Kidney (tissue), 14 donors: Measurements from ENCODE around the gene GIMAP7. TPM values are rescaled to one million over a fixed set of nuclear protein-coding genes. Genes with fewer than 3 reads are reported as not detected.

Experiments
- DNase-seq, 5 donors: peaks; one replicate each; pipeline ENCODE4 v3.0.0-alpha.2; 2013 to 2020
- FAIRE-seq: peaks from 2 replicates; lab custom pipeline; 2012; peaks lifted over from hg19 to GRCh38; lab: Jason Lieb, UNC
- H3K27ac ChIP-seq, 2 donors: one replicate each; pipeline ENCODE4 v1.7.0; 2013; ENCODE audit warnings: low read depth in 2 of 2, low read length in 2 of 2, inconsistent platforms in 1 of 2
- H3K27me3 ChIP-seq: one replicate; pipeline ENCODE4 v1.7.1; 2013; ENCODE audit warnings: low read length, inconsistent platforms; ENCODE audit not compliant: control insufficient read depth, insufficient read depth
- H3K36me3 ChIP-seq, 3 donors: one replicate each; pipeline versions ENCODE4 v1.7.0 to v1.7.1; 2013; ENCODE audit warnings: low read length in 3 of 3, control low read depth in 1 of 3, inconsistent platforms in 1 of 3; ENCODE audit not compliant: insufficient read depth in 3 of 3, control insufficient read depth in 2 of 3
- H3K4me1 ChIP-seq, 3 donors: one replicate each; pipeline versions ENCODE4 v1.7.0 to v1.7.1; 2013; ENCODE audit warnings: low read length in 3 of 3, inconsistent platforms in 1 of 3, low read depth in 1 of 3; ENCODE audit not compliant: control insufficient read depth in 2 of 3, insufficient read depth in 2 of 3
- H3K4me3 ChIP-seq, 3 donors: one replicate each; pipeline versions ENCODE4 v1.7.0 to v1.8.1; 2013; ENCODE audit warnings: low read length in 3 of 3, control low read depth in 1 of 3, inconsistent platforms in 1 of 3
- H3K9ac ChIP-seq, 3 donors: one replicate each; pipeline versions ENCODE4 v1.7.0 to v1.7.1; 2013; ENCODE audit warnings: low read length in 3 of 3, control low read depth in 1 of 3, inconsistent platforms in 1 of 3
- H3K9me3 ChIP-seq, 3 donors: one replicate each; pipeline versions ENCODE4 v1.7.0 to v1.7.1; 2013; ENCODE audit warnings: low read length in 3 of 3, control low read depth in 1 of 3, inconsistent platforms in 1 of 3; ENCODE audit not compliant: control insufficient read depth in 2 of 3, insufficient read depth in 1 of 3
- intact Hi-C: fragments of 100-400 bp; cut with DNase I; formaldehyde crosslinking; loops from one replicate; pipeline ENCODE4 v1.11.1; 2022
- polyA plus RNA-seq: library from polyadenylated mRNA; stranded (reverse); fragments of 350-450 nt; fragmentation: Illumina TruSeq; extraction: RNeasy Lipid Tissue Mini Kit (QIAGEN cat#74804); gene quantifications from one replicate; pipeline ENCODE4 v1.2.3, GENCODE V29; 2014; ENCODE audit warnings: low read depth, low replicate concordance; ENCODE audit not compliant: insufficient read depth
- total RNA-seq: library from RNA; stranded (reverse); fragmentation: NEBNext Ultra II Directional; extraction: Animal tissue kit (Norgen Biotek cat#: 25700); gene quantifications from one replicate; pipeline ENCODE4 v1.2.1, GENCODE V29; 2021
- TF ChIP-seq, protein P1 (sequence below): IDR thresholded peaks from 3 replicates; pipeline ENCODE4 v1.5.1; 2012; ENCODE audit warnings: mild to moderate bottlenecking, moderate library complexity, borderline replicate concordance; ENCODE audit not compliant: insufficient read depth; ENCODE audit errors: extremely low read depth
- donor health status: control.
- donor health status: control.
- donor health status: control.
- donor health status: control.
- donor health status: control.
- donor health status: DM: yes; HTN: yes; CAD: no.
- donor health status: Normal renal cell carcinoma (clear cell type).

The GIMAP7 gene
- total and polyA plus RNA-seq, 2 donors from 2014 or later, result 36.0 to 43.6 TPM

DNA sequence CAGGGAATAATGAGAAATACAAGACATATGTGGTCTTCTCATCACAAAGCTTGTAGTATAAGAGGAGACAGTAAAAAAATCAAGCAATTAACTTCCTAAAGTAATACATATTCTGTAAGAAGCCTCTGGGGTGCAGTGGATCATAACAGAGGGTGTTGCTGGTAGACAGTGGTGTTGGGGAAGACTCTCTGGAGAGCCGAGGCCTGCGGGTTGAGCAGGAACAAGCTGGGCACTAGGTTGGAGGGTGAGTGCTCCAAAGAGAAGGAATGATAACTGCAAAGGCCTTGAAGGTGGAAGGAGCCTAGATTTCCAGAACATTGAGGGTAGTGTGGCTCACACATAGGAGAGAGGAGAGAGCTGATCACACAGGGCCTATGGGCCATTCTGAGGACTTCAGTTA, 54.0 kb downstream of the GIMAP7 start:
- Histone ChIP-seq H3K4me1 (no peaks in the 10 kb centered on the region), H3K27me3 (no peaks in the 10 kb centered on the region), H3K4me3 (peak overlapping the region in 2 of 3 donors; percentile 58 to 60), H3K36me3 (no peaks in the 10 kb centered on the region), H3K9ac (peak overlapping the region in 1 of 3 donors; percentile 3), H3K27ac (no peak overlapping the region), H3K9me3 (no peaks in the 10 kb centered on the region)
- TF ChIP-seq, protein P1, sequence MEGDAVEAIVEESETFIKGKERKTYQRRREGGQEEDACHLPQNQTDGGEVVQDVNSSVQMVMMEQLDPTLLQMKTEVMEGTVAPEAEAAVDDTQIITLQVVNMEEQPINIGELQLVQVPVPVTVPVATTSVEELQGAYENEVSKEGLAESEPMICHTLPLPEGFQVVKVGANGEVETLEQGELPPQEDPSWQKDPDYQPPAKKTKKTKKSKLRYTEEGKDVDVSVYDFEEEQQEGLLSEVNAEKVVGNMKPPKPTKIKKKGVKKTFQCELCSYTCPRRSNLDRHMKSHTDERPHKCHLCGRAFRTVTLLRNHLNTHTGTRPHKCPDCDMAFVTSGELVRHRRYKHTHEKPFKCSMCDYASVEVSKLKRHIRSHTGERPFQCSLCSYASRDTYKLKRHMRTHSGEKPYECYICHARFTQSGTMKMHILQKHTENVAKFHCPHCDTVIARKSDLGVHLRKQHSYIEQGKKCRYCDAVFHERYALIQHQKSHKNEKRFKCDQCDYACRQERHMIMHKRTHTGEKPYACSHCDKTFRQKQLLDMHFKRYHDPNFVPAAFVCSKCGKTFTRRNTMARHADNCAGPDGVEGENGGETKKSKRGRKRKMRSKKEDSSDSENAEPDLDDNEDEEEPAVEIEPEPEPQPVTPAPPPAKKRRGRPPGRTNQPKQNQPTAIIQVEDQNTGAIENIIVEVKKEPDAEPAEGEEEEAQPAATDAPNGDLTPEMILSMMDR, result no peak
- DNase-seq, result no peak
- intact Hi-C loops, result no loop called here
- FAIRE-seq, result no peak

DNA sequence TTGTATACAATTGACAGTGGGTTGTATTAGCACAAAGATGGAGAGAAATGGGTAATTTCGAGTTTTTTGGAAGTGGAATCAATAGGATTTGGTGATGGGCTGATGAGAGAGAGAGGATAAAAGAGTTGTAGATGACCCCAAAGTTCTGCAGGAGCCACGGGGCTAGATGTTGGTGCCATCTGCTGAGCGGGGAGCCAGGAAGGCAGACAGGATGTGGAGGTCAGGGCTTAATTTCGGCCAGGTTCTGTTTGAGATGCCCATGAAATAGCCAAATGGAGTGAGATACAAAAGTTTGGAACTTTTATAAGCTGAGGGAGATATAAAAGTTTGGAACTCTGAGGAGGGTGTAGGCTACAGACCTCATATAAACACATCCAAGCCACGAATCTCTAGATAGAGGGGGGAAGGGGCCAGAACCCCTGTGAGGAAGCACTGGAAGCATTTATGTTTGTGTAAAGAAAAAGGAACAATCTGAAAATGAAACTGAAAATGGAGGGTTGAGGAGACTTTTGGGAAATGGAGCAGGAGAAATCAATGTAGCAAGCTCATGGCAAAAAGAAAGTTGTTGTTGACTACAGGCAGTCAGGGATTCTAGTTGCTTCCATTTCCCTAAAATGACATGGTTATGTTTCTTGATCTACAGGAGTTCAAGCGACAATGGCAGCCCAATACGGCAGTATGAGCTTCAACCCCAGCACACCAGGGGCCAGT, 54.7 kb downstream of the GIMAP7 start:
- Histone ChIP-seq H3K27me3 (no peaks in the 10 kb centered on the region), H3K9me3 (no peaks in the 10 kb centered on the region), H3K9ac (no peak overlapping the region), H3K4me1 (no peaks in the 10 kb centered on the region), H3K36me3 (no peaks in the 10 kb centered on the region), H3K27ac (peak overlapping the region in 1 of 2 donors; percentile 5), H3K4me3 (peak overlapping the region in 2 of 3 donors; percentile 23 to 60)
- intact Hi-C loops, result no loop called here
- TF ChIP-seq, protein P1, result no peak
- DNase-seq, result no peak
- no peak for FAIRE-seq

Other genes with a start within 250 kb of the GIMAP7 start
- gene LRRC61, start 191.5 kb upstream of the GIMAP7 start, total RNA-seq, result 17.1 TPM
- 23.2 TPM for gene LRRC61, start 191.5 kb upstream of the GIMAP7 start, polyA plus RNA-seq
- gene ACTR3C, start 191.3 kb upstream of the GIMAP7 start, total RNA-seq, result 31.6 TPM
- 15.8 TPM for gene ACTR3C, start 191.3 kb upstream of the GIMAP7 start, polyA plus RNA-seq
- 104 TPM for gene RARRES2, start 173.2 kb upstream of the GIMAP7 start, total RNA-seq
- 475 TPM for gene RARRES2, start 173.2 kb upstream of the GIMAP7 start, polyA plus RNA-seq
- gene REPIN1, start 146.1 kb upstream of the GIMAP7 start, total RNA-seq, result 95.8 TPM
- gene REPIN1, start 146.1 kb upstream of the GIMAP7 start, polyA plus RNA-seq, result 53.7 TPM
- gene ZNF775, start 135.5 kb upstream of the GIMAP7 start, total RNA-seq, result 3.7 TPM
- gene ZNF775, start 135.5 kb upstream of the GIMAP7 start, polyA plus RNA-seq, result 5.2 TPM
- gene GIMAP8, start 64.2 kb upstream of the GIMAP7 start, total RNA-seq, result 24.3 TPM
- gene GIMAP8, start 64.2 kb upstream of the GIMAP7 start, polyA plus RNA-seq, result 10.2 TPM
- 61.4 TPM for gene GIMAP4, start 52.5 kb downstream of the GIMAP7 start, total RNA-seq
- gene GIMAP4, start 52.5 kb downstream of the GIMAP7 start, polyA plus RNA-seq, result 28.9 TPM
- gene GIMAP6, start 117.5 kb downstream of the GIMAP7 start, total RNA-seq, result 48.7 TPM
- gene GIMAP6, start 117.5 kb downstream of the GIMAP7 start, polyA plus RNA-seq, result 14.3 TPM
- gene GIMAP2, start 170.8 kb downstream of the GIMAP7 start, total RNA-seq, result 19.5 TPM
- gene GIMAP2, start 170.8 kb downstream of the GIMAP7 start, polyA plus RNA-seq, result 6.7 TPM
- 10.2 TPM for gene GIMAP1, start 201.7 kb downstream of the GIMAP7 start, total RNA-seq
- 6.4 TPM for gene GIMAP1, start 201.7 kb downstream of the GIMAP7 start, polyA plus RNA-seq
- gene GIMAP5, start 222.5 kb downstream of the GIMAP7 start, total RNA-seq, result 30.0 TPM
- gene GIMAP5, start 222.5 kb downstream of the GIMAP7 start, polyA plus RNA-seq, result 21.2 TPM